Spinal cord (tissue), 10 donors: Measurements from ENCODE around the gene B4GALT5. TPM values are rescaled to one million over a fixed set of nuclear protein-coding genes. Genes with fewer than 3 reads are reported as not detected.

Source experiments
- DNase-seq, 6 donors: peaks; one replicate each; pipeline versions ENCODE4 v3.0.0 to v3.0.0-alpha.2; 2013 to 2015; ENCODE audit warnings: low spot score in 6 of 6, low read depth in 4 of 6
- H3K27ac ChIP-seq: one replicate; pipeline ENCODE4 v1.5.1; 2013; ENCODE audit warnings: low read depth, low read length, control low read depth
- H3K27me3 ChIP-seq: one replicate; pipeline ENCODE4 v1.6.1; 2013; ENCODE audit warnings: low read length; ENCODE audit not compliant: control insufficient read depth, insufficient read depth
- H3K36me3 ChIP-seq: one replicate; pipeline ENCODE4 v1.6.1; 2013; ENCODE audit warnings: low read length; ENCODE audit not compliant: control insufficient read depth, insufficient read depth
- H3K4me1 ChIP-seq: one replicate; pipeline ENCODE4 v1.6.1; 2013; ENCODE audit warnings: low read length; ENCODE audit not compliant: control insufficient read depth, insufficient read depth
- H3K4me3 ChIP-seq: one replicate; pipeline ENCODE4 v1.5.1; 2013; ENCODE audit warnings: low read depth, low read length, control low read depth
- H3K9me3 ChIP-seq: one replicate; pipeline ENCODE4 v1.6.1; 2013; ENCODE audit warnings: low read length; ENCODE audit not compliant: control insufficient read depth, insufficient read depth
- WGBS: methylation state at CpG from one replicate; pipeline ENCODE4 v1.1.5; 2013; ENCODE audit warnings: missing lambda C conversion rate; ENCODE audit not compliant: insufficient coverage; 5-methylcytosine and 5-hydroxymethylcytosine counted together
- polyA plus RNA-seq, 2 donors: library from polyadenylated mRNA; unstranded; fragments of 120-200 nt; gene quantifications; one replicate each; pipeline ENCODE4 v1.2.1, GENCODE V29; 2013; ENCODE audit not compliant: insufficient read length in 2 of 2
- small RNA-seq: library from RNA; depleted of rRNA; stranded (forward); fragments of <200 nt; gene quantifications from one replicate; pipeline ENCODE3, GENCODE V24; 2014; ENCODE audit warnings: low replicate concordance
- total RNA-seq, 2 donors: library from RNA; depleted of rRNA in 1 of 2; stranded (reverse); fragments of 120-200 nt in 1 of 2; fragments of >200 nt in 1 of 2; gene quantifications; one replicate each; pipeline versions ENCODE4 v1.2.3 to v1.2.4, GENCODE V29; 2013 to 2014
- donor health status: healthy.

The B4GALT5 gene
- total and polyA plus RNA-seq, 4 donors, result 29.6 to 67.9 (median 58.1) TPM

DNA sequence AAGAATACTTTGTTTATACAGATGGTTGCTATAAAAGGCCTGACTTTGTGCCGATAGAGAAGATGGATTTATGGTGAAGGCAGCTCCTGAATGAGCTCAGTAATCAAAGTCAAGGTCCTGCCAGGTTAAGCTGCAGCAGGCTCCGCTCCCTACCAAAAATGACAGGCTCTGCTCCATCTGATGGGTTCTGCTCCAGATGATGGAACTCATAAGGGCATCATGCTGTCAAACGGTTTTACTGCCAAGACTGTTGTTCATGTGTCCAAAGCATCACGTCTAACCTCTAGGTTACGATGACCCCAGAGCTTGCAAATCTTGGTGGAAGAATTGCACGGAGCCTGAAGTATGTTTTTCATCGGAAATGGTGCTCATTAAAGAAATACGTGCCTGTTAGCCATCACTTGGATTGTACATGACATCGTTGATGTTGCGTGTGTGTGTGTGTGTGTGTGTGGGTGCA lies 126.5 kb downstream of the B4GALT5 start:
- Histone ChIP-seq H3K36me3 (no peaks in the 10 kb centered on the region), H3K4me3 (no peak overlapping the region), H3K9me3 (peaks cover 4% of the 10 kb centered on the region), H3K4me1 (peaks cover 13% of the 10 kb centered on the region), H3K27me3 (no peaks in the 10 kb centered on the region), H3K27ac (peak overlapping the region; percentile 29)
- WGBS, result 81% methylated on average over 8 of the region's 10 CpGs
- DNase-seq, result peak in 1 of 6 donors; percentile 58

GRCh38 chr20:49585585-49586245 lies 128.0 kb downstream of the B4GALT5 start:
- H3K4me1 ChIP-seq, result peaks cover 13% of the 10 kb centered on the region
- 94% methylated on average over 6 of the region's 9 CpGs for WGBS
- no peaks in the 10 kb centered on the region for H3K27me3 ChIP-seq
- H3K36me3 ChIP-seq, result no peaks in the 10 kb centered on the region
- H3K4me3 ChIP-seq, result no peak overlapping the region
- no peak for DNase-seq
- peaks cover 4% of the 10 kb centered on the region for H3K9me3 ChIP-seq
- H3K27ac ChIP-seq, result no peak overlapping the region

DNA sequence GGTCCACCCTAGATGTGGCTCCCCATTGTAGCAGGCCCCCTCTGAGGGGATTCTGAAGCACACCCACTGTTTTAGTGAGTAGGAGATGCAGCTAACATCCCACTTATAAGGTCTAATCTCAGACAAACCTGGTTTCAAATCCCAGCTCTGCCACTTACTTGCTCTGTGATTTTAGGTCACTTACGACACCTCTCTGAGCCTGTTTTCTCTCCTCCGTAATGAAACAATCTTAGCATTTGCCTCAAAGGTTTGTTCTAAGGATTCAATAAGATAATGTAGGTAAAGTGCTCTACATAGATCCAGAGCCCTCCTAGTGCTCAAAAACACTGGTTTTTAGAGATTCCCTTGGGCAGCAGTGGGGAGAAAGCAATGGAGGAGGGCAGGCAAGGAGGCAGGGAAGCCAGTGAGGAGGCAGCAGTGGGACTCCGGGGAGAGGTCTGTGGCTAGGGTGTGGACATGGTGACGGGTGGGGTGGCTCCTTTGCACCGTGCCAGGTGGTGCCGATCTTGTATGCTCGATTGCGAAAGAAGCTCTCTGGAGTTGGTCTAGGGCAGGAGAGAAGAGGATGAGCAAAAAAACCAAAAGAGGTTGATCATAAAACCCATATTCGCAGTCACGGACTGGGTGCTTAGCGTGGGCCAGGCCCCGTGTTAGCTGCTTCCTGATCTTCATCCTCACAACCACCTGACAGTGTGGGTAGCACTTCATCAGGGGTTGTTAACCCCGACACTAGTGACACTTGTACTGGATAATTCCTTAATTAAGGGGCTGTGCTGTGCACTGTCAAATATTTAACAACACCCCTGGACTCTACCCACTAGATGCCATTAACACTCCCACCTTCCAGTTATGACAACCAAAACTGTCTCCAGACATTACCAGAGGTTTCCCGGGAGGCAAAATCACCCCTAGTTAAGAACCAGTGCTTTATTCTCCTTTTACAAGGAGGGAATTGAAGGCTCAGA lies 129.0 kb downstream of the B4GALT5 start:
- Histone ChIP-seq H3K4me3 (no peak overlapping the region), H3K9me3 (peaks cover 4% of the 10 kb centered on the region), H3K36me3 (no peaks in the 10 kb centered on the region), H3K27me3 (no peaks in the 10 kb centered on the region), H3K27ac (peak overlapping the region; percentile 40), H3K4me1 (peaks cover 20% of the 10 kb centered on the region)
- no peak for DNase-seq
- WGBS, result 94% methylated on average over 12 of the region's 14 CpGs

DNA sequence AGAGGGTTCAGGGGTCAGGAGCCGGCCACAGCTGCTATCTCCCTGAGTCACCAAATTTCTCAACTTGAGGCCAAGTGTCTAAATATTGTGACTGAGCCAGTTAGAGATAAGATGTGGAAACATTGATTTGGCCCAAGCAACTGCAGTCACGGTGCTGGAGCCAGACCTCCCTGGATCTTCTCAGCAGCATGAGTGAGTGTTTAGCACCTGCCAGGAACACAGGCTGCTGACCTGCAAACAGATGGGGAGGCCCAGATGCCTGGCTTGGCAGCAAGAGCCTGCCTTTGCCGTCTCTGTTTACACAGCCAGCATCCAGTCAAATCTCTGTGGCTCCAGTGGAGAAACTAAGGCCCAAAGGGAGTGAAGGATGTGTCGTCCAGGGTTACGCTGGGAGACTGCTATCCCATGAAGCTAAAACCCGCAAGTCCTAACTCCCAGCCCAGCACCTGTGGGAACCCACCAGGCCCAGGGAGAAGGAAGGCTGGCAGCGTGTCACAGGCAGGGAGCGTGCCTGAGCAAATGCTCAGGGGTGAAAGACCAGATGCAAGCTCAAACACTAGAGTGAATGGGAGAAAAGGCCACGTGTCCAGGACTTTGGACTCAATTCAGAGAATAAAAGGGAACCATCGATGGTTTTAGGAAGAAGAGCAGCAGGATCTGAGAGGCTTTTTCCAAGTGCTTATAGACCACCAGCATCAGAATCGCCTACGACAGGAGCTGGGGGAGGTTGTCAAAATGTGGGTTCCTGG lies 129.8 kb downstream of the B4GALT5 start:
- H3K27me3 ChIP-seq, result no peaks in the 10 kb centered on the region
- no peak overlapping the region for H3K4me3 ChIP-seq
- peak in 2 of 6 donors; percentile 34 to 85 for DNase-seq
- H3K9me3 ChIP-seq, result peaks cover 4% of the 10 kb centered on the region
- H3K4me1 ChIP-seq, result peaks cover 20% of the 10 kb centered on the region
- no peaks in the 10 kb centered on the region for H3K36me3 ChIP-seq
- WGBS, result 49% methylated on average over 7 of the region's 12 CpGs
- H3K27ac ChIP-seq, result peak overlapping the region; percentile 36

DNA sequence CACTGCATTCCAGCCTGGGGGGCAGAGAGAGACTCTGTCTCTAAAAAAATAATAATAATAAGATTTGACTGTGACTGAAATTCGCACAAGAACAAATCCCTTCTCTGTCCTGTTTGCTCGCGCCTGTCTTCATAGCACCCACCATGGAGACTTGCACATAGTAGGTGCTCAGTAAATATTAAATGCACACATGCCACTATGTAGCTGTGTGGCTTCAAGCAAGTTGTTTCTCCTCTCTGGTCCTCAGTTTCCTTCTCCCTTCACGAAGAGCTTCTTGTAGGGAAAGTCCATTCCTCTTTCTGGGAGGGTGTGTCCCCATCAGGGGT lies 130.4 kb downstream of the B4GALT5 start:
- no peaks in the 10 kb centered on the region for H3K27me3 ChIP-seq
- peaks cover 4% of the 10 kb centered on the region for H3K9me3 ChIP-seq
- H3K36me3 ChIP-seq, result no peaks in the 10 kb centered on the region
- H3K4me3 ChIP-seq, result no peak overlapping the region
- WGBS, result 100% methylated on average over 2 of the region's 4 CpGs
- H3K27ac ChIP-seq, result no peak overlapping the region
- no peak for DNase-seq
- H3K4me1 ChIP-seq, result peaks cover 20% of the 10 kb centered on the region

Small RNA genes within 50 kb of the gene (small RNA-seq; reads per million reads assigned to genes)
- not detected for gene RN7SL197P
- gene SNRPFP1, result not detected

Other genes starting within 250 kb of the B4GALT5 start
- gene KCNB1, start 231.2 kb downstream of the B4GALT5 start, total RNA-seq, result 10 to 100 TPM in 1 of 2 donors, 1 to 10 TPM in 1; 8.0 to 46.7 TPM
- gene KCNB1, start 231.2 kb downstream of the B4GALT5 start, polyA plus RNA-seq, result 10 to 100 TPM; 13.2 to 17.1 TPM
- gene PTGIS, start 145.7 kb downstream of the B4GALT5 start, total RNA-seq, result 10 to 100 TPM; 18.4 to 27.5 TPM
- 10 to 100 TPM; 13.8 to 15.8 TPM for gene PTGIS, start 145.7 kb downstream of the B4GALT5 start, polyA plus RNA-seq
- 1 to 10 TPM; 9.3 to 9.6 TPM for gene SLC9A8, start 99.0 kb upstream of the B4GALT5 start, total RNA-seq
- gene SLC9A8, start 99.0 kb upstream of the B4GALT5 start, polyA plus RNA-seq, result 10 to 100 TPM; 13.0 to 14.0 TPM
- gene SPATA2, start 201.7 kb upstream of the B4GALT5 start, total RNA-seq, result 1 to 10 TPM; 5.4 TPM
- 10 to 100 TPM; 17.9 to 20.1 TPM for gene SPATA2, start 201.7 kb upstream of the B4GALT5 start, polyA plus RNA-seq
- gene RNF114, start 222.5 kb upstream of the B4GALT5 start, total RNA-seq, result 10 to 100 TPM; 39.4 to 61.2 TPM
- 10 to 100 TPM; 53.5 to 63.8 TPM for gene RNF114, start 222.5 kb upstream of the B4GALT5 start, polyA plus RNA-seq